ENCODE measurements around the gene REEP6.

REEP6 gene

GRCh38 chr19:1491114-1491848 is at the start of gene REEP6:
REEP6 (plus strand) TSS chr19:1491181; CDS start chr19:1491270, 89 bp downstream.
- Histone ChIP-seq H3K27me3 (ENCODE audit: insufficient read depth, poor library complexity, severe bottlenecking) (no peaks in the 10 kb centered on the region), H3K9me3 (ENCODE audit: severe bottlenecking) (no peaks in the 10 kb centered on the region), H3K27ac (ENCODE audit: poor library complexity, severe bottlenecking) (no peak within 1 kb of the TSS), H3K4me1 (ENCODE audit: insufficient read depth, poor library complexity, severe bottlenecking) (no peaks in the 10 kb centered on the region), H3K36me3 (ENCODE audit: low read depth) (no peaks in the 10 kb centered on the region), H3K4me3 (ENCODE audit: severe bottlenecking) (peak within 1 kb of the TSS; percentile 33)
- ATAC-seq (ENCODE audit: low read depth) (no peak), DNase-seq (ENCODE audit: low spot score) (no peak)
- TF ChIP-seq CTCF (IDR thresholded peaks at IDR 0.05; ENCODE audit: poor library complexity, severe bottlenecking) = no peak

GRCh38 chr19:1441677-1442438 is 49.1 kb upstream of the REEP6 start:
- H3K27me3 ChIP-seq (ENCODE audit: insufficient read depth, poor library complexity, severe bottlenecking) = peaks cover 7% of the 10 kb centered on the region
- DNase-seq (ENCODE audit: low spot score) (no peak), ATAC-seq (ENCODE audit: low read depth) (no peak)
- H3K4me3 ChIP-seq (ENCODE audit: severe bottlenecking) = no peak overlapping the region
- H3K36me3 ChIP-seq (ENCODE audit: low read depth) = peaks cover 40% of the 10 kb centered on the region
- TF ChIP-seq CTCF (IDR thresholded peaks at IDR 0.05; ENCODE audit: poor library complexity, severe bottlenecking) = no peak
- H3K9me3 ChIP-seq (ENCODE audit: severe bottlenecking) = no peaks in the 10 kb centered on the region
- H3K27ac ChIP-seq (ENCODE audit: poor library complexity, severe bottlenecking) = peak overlapping the region; percentile 76
- H3K4me1 ChIP-seq (ENCODE audit: insufficient read depth, poor library complexity, severe bottlenecking) = peaks cover 9% of the 10 kb centered on the region

GRCh38 chr19:1445185-1445931 is 45.6 kb upstream of the REEP6 start:
- H3K27me3 ChIP-seq (ENCODE audit: insufficient read depth, poor library complexity, severe bottlenecking) = peaks cover 35% of the 10 kb centered on the region
- H3K9me3 ChIP-seq (ENCODE audit: severe bottlenecking) = no peaks in the 10 kb centered on the region
- peaks cover 25% of the 10 kb centered on the region for H3K36me3 ChIP-seq (ENCODE audit: low read depth)
- no peak overlapping the region for H3K27ac ChIP-seq (ENCODE audit: poor library complexity, severe bottlenecking)
- TF ChIP-seq CTCF (IDR thresholded peaks at IDR 0.05; ENCODE audit: poor library complexity, severe bottlenecking) = peak; percentile 94
- ATAC-seq (ENCODE audit: low read depth) (peak; percentile 75), DNase-seq (ENCODE audit: low spot score) (no peak)
- peak overlapping the region; percentile 9 for H3K4me3 ChIP-seq (ENCODE audit: severe bottlenecking)
- H3K4me1 ChIP-seq (ENCODE audit: insufficient read depth, poor library complexity, severe bottlenecking) = peaks cover under 1% of the 10 kb centered on the region

- Histone ChIP-seq H3K27me3 (ENCODE audit: insufficient read depth, poor library complexity, severe bottlenecking) (peaks cover 43% of the 10 kb centered on the region), H3K27ac (ENCODE audit: poor library complexity, severe bottlenecking) (no peak overlapping the region), H3K9me3 (ENCODE audit: severe bottlenecking) (no peaks in the 10 kb centered on the region), H3K36me3 (ENCODE audit: low read depth) (peaks cover 17% of the 10 kb centered on the region), H3K4me1 (ENCODE audit: insufficient read depth, poor library complexity, severe bottlenecking) (no peaks in the 10 kb centered on the region), H3K4me3 (ENCODE audit: severe bottlenecking) (peak overlapping the region; percentile 9)
- TF ChIP-seq CTCF (IDR thresholded peaks at IDR 0.05; ENCODE audit: poor library complexity, severe bottlenecking) = no peak
- DNase-seq (ENCODE audit: low spot score) (no peak), ATAC-seq (ENCODE audit: low read depth) (no peak; the same call in 2 of the 3 replicates)
Measured at GRCh38 chr19:1445932-1446712, 44.9 kb upstream of the REEP6 start.

All from RWPE2 (cell line).